AG04450 (cell line): ENCODE measurements around the gene NES. TPM values are rescaled to one million over a fixed set of nuclear protein-coding genes. Genes with fewer than 3 reads are reported as not detected.

Experiments used
- CTCF ChIA-PET: fragments of 300-600, 350-600 bp; formaldehyde crosslinking; extraction: SDS; loops from one replicate; lab custom pipeline; 2022; ENCODE audit warnings: antibody characterized with exemption, inconsistent platforms; lab: Charles Lee
- POLR2A ChIA-PET: fragments of 350-600 bp; formaldehyde crosslinking; extraction: SDS; loops from one replicate; lab custom pipeline; 2021; ENCODE audit warnings: antibody characterized with exemption, inconsistent platforms; lab: Yijun Ruan, JAX
- DNase-seq: peaks from one replicate; pipeline ENCODE4 v3.0.0-alpha.2; 2011; ENCODE audit warnings: low read depth, low spot score
- H3K27ac ChIP-seq: one replicate; pipeline ENCODE4 v1.5.1; 2012; ENCODE audit warnings: low read depth, low read length, control low read depth
- H3K27me3 ChIP-seq: one replicate; pipeline ENCODE4 v1.6.0; 2012; ENCODE audit warnings: low read length; ENCODE audit not compliant: control insufficient read depth, insufficient read depth
- H3K4me3 ChIP-seq: 2 replicates; pipeline ENCODE4 v1.5.1; 2011; ENCODE audit warnings: mild to moderate bottlenecking, low read depth, low read length, control low read depth
- H3K9me3 ChIP-seq: 2 replicates; pipeline ENCODE4 v1.5.1; 2012; ENCODE audit warnings: low read length; ENCODE audit not compliant: control insufficient read depth, insufficient read depth
- polyA plus RNA-seq: library from polyadenylated mRNA; depleted of rRNA; stranded (reverse); fragments of >200 nt; gene quantifications from 2 replicates; pipeline ENCODE4 v1.2.3, GENCODE V29; 2011
- TF ChIP-seq, protein P1 (sequence below): IDR thresholded peaks from 2 replicates; pipeline ENCODE4 v1.5.1; 2011; ENCODE audit warnings: low read depth, low read length, control low read depth, inconsistent platforms

The NES gene
- polyA plus RNA-seq, 1 experiment: 15.7 TPM

GRCh38 chr1:156667610-156667967 is 9.6 kb downstream of the NES start:
- Histone ChIP-seq H3K4me3 (no peak overlapping the region), H3K27ac (peak overlapping the region; percentile 57), H3K9me3 (no peaks in the 10 kb centered on the region; the same call in 1 of the 2 replicates), H3K27me3 (no peaks in the 10 kb centered on the region)
- POLR2A ChIA-PET: interaction anchor here (0.9 kb wide), 1 partner anchor 28 kb away, joined by 3 read pairs; no protein-coding TSS in a partner anchor
- DNase-seq: no peak
- CTCF ChIA-PET: interaction anchor here (0.9 to 1.2 kb wide), 3 partner anchors 8 to 22 kb away, joined by 4 to 6 read pairs (median 4); no protein-coding TSS in a partner anchor
- TF ChIP-seq, protein P1, sequence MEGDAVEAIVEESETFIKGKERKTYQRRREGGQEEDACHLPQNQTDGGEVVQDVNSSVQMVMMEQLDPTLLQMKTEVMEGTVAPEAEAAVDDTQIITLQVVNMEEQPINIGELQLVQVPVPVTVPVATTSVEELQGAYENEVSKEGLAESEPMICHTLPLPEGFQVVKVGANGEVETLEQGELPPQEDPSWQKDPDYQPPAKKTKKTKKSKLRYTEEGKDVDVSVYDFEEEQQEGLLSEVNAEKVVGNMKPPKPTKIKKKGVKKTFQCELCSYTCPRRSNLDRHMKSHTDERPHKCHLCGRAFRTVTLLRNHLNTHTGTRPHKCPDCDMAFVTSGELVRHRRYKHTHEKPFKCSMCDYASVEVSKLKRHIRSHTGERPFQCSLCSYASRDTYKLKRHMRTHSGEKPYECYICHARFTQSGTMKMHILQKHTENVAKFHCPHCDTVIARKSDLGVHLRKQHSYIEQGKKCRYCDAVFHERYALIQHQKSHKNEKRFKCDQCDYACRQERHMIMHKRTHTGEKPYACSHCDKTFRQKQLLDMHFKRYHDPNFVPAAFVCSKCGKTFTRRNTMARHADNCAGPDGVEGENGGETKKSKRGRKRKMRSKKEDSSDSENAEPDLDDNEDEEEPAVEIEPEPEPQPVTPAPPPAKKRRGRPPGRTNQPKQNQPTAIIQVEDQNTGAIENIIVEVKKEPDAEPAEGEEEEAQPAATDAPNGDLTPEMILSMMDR: no peak

- TF ChIP-seq, protein P1: no peak
- H3K4me3 ChIP-seq: no peak overlapping the region
- no peak for DNase-seq
- no peaks in the 10 kb centered on the region for H3K9me3 ChIP-seq
- H3K27me3 ChIP-seq: no peaks in the 10 kb centered on the region
- H3K27ac ChIP-seq: no peak overlapping the region
- ChIA-PET CTCF (interaction anchor here (0.6 to 1.2 kb wide), 4 partner anchors 7 to 22 kb away, joined by 3 to 6 read pairs (median 4); no protein-coding TSS in a partner anchor), POLR2A (interaction anchor here (0.9 kb wide), 1 partner anchor 29 kb away, joined by 3 read pairs; no protein-coding TSS in a partner anchor)
Observed at GRCh38 chr1:156666862-156667609, 10.2 kb downstream of the NES start.

- no peak for DNase-seq
- TF ChIP-seq, protein P1: no peak
- Histone ChIP-seq H3K9me3 (no peaks in the 10 kb centered on the region), H3K4me3 (no peak overlapping the region), H3K27ac (peak overlapping the region; percentile 2), H3K27me3 (no peaks in the 10 kb centered on the region)
- POLR2A ChIA-PET: interaction anchor here (0.6 to 2.0 kb wide), 3 partner anchors 8 to 205 kb away, joined by 3 to 10 read pairs (median 3); no protein-coding TSS in a partner anchor
- CTCF ChIA-PET: interaction anchor here (0.6 to 2.8 kb wide), 6 partner anchors 12 to 132 kb away, joined by 4 to 31 read pairs (median 8); partner anchors contain the start of gene NES
Observed at GRCh38 chr1:156665539-156665938, 11.7 kb downstream of the NES start.

DNA sequence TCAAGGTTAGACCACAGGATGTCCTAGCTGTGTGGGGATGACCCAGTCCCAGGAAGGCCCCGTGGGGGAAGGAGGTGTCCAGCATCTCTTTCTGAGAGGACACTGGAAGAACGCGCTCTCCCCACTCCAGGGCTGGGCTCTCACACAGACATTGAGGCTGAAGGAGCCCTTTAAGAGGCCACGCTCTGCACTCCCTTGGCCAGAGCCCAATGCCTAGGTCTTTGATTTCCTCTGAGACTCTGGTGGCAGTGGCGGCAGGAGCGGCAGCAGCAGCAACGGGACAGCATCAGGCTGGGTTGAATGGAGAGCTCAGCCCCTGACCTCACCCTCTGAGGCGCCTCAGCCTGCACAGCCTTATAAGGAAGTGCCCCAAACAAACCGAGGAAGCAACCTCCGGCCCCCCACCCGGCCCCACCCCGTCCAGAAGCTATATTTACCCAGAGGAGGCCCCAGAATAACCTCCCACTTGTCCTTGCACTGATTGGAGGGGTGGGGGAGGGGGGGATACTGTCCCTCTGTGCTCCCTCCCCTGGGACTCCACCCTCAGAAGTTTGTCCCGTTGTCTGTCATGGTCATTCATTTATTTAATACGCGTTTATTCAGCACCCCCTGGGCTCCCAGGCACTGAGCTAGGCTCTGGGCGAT is 12.3 kb downstream of the NES start:
- ChIA-PET POLR2A (interaction anchor here (0.6 to 2.0 kb wide), 4 partner anchors 9 to 205 kb away, joined by 3 to 10 read pairs (median 3); no protein-coding TSS in a partner anchor), CTCF (interaction anchor here (0.6 to 2.8 kb wide), 6 partner anchors 12 to 131 kb away, joined by 4 to 31 read pairs (median 8); partner anchors contain the start of gene NES)
- Histone ChIP-seq H3K4me3 (no peak overlapping the region), H3K9me3 (no peaks in the 10 kb centered on the region), H3K27ac (peak overlapping the region; percentile 65), H3K27me3 (no peaks in the 10 kb centered on the region)
- DNase-seq: no peak
- TF ChIP-seq, protein P1: no peak
